Measurements from ENCODE around the gene MARF1. TPM values are rescaled to one million over a fixed set of nuclear protein-coding genes. Genes with fewer than 3 reads are reported as not detected.

The MARF1 gene
- total and polyA plus RNA-seq, 9 of the 15 experiments (the other 6 are each of a cell fraction or from before 2014, with no cell fraction given), result 4.7 to 33.2 (median 11.7) TPM

GRCh38 chr16:15576960-15577958 is 65.7 kb downstream of the MARF1 start (continued):
- TF ChIP-seq CLOCK (CRISPR knock-in tag; IDR thresholded peaks at IDR 0.05; ENCODE audit: borderline replicate concordance) (no peak), MAX (CRISPR knock-in tag; IDR thresholded peaks at IDR 0.05) (peak; percentile 96), HMG20A (CRISPR knock-in tag; conservative IDR thresholded peaks at IDR 0.05) (no peak), KLF6 (CRISPR knock-in tag; IDR thresholded peaks at IDR 0.05; ENCODE audit: borderline replicate concordance) (peak; percentile 24; the same call in 1 of the 2 replicates), JUNB (CRISPR knock-in tag; conservative IDR thresholded peaks at IDR 0.05) (no peak), GATA2 (CRISPR knock-in tag; IDR thresholded peaks at IDR 0.05) (no peak; the same call in 1 of the 2 replicates), PHF21A (IDR thresholded peaks at IDR 0.05; ENCODE audit: borderline replicate concordance, low read depth) (no peak), TAF7 (tag; IDR thresholded peaks at IDR 0.05) (no peak; the same call in none of the 2 replicates), ARID3B (CRISPR knock-in tag; IDR thresholded peaks at IDR 0.05; ENCODE audit: borderline replicate concordance) (no peak), ZNF707 (CRISPR knock-in tag; conservative IDR thresholded peaks at IDR 0.05) (no peak), ZNF609 (CRISPR knock-in tag; IDR thresholded peaks at IDR 0.05; ENCODE audit: borderline replicate concordance) (no peak), SNIP1 (IDR thresholded peaks at IDR 0.05; ENCODE audit: low read depth) (no peak), E2F4 (CRISPR knock-in tag; IDR thresholded peaks at IDR 0.05; ENCODE audit: low read depth) (no peak), SRSF3 (IDR thresholded peaks at IDR 0.05; ENCODE audit: insufficient read depth, low read length) (no peak), HDAC1 (IDR thresholded peaks at IDR 0.05) (no peak)
